RPMI8226 (cell line): Measurements from ENCODE around the gene CELF2.

Experiments used
- DNase-seq: peaks from one replicate; pipeline ENCODE4 v3.0.0-alpha.2; 2015

The CELF2 gene

GRCh38 chr10:11138314-11139033, 120.8 kb downstream of the CELF2 start:
- no peak for DNase-seq

GRCh38 chr10:11140963-11141362, 123.3 kb downstream of the CELF2 start:
- DNase-seq, result no peak

GRCh38 chr10:11141571-11142091, 124.0 kb downstream of the CELF2 start:
- DNase-seq, result no peak

- DNase-seq, result no peak
These were observed 125.1 kb downstream of the CELF2 start for GRCh38 chr10:11142777-11143176.

- no peak for DNase-seq
These were observed 125.6 kb downstream of the CELF2 start for GRCh38 chr10:11143242-11143641.

- peak; percentile 53 for DNase-seq
These were observed 127.2 kb downstream of the CELF2 start for GRCh38 chr10:11144626-11145494.

- DNase-seq, result peak; percentile 47
These were observed 127.8 kb downstream of the CELF2 start for GRCh38 chr10:11145495-11145855.

- no peak for DNase-seq
These were observed 128.9 kb downstream of the CELF2 start for GRCh38 chr10:11146402-11147171.

- peak; percentile 55 for DNase-seq
These were observed 130.1 kb downstream of the CELF2 start for GRCh38 chr10:11147722-11148121.

GRCh38 chr10:11148142-11149028, 130.7 kb downstream of the CELF2 start:
- no peak for DNase-seq

- no peak for DNase-seq
These were observed 132.1 kb downstream of the CELF2 start for GRCh38 chr10:11149807-11150141.

- peak; percentile 23 for DNase-seq
These were observed 132.6 kb downstream of the CELF2 start for GRCh38 chr10:11150231-11150731.

- no peak for DNase-seq
These were observed 133.3 kb downstream of the CELF2 start for GRCh38 chr10:11150879-11151415.

- DNase-seq, result no peak
These were observed 135.1 kb downstream of the CELF2 start for GRCh38 chr10:11152801-11153200.

GRCh38 chr10:11153245-11153644, 135.6 kb downstream of the CELF2 start:
- no peak for DNase-seq

- no peak for DNase-seq
These were observed 136.1 kb downstream of the CELF2 start for GRCh38 chr10:11153766-11154165.

GRCh38 chr10:11154333-11154732, 136.7 kb downstream of the CELF2 start:
- DNase-seq, result no peak

GRCh38 chr10:11154849-11155498, 137.3 kb downstream of the CELF2 start:
- DNase-seq, result no peak

GRCh38 chr10:11156480-11156879, 138.8 kb downstream of the CELF2 start:
- no peak for DNase-seq

GRCh38 chr10:11157292-11158076, 139.8 kb downstream of the CELF2 start:
- DNase-seq, result no peak
